Measurements from ENCODE around the gene FGGY. TPM values are rescaled to one million over a fixed set of nuclear protein-coding genes. Genes with fewer than 3 reads are reported as not detected.

FGGY gene
- total RNA-seq, 1 donor from 2014 or later = 72.2 TPM

GRCh38 chr1:59377350-59377904 is 80.5 kb downstream of the FGGY start:
- ATAC-seq (no peak), DNase-seq (ENCODE audit: low spot score) (no peak)

- DNase-seq (ENCODE audit: low spot score) (no peak), ATAC-seq (no peak)
Measured at GRCh38 chr1:59378621-59379370, 81.9 kb downstream of the FGGY start.

GRCh38 chr1:59379371-59379728 is 82.5 kb downstream of the FGGY start:
- ATAC-seq (no peak), DNase-seq (ENCODE audit: low spot score) (no peak)

- DNase-seq (ENCODE audit: low spot score) (no peak), ATAC-seq (peak; percentile 19)
Measured at GRCh38 chr1:59383963-59384362, 87.1 kb downstream of the FGGY start.

- DNase-seq (ENCODE audit: low spot score) = no peak
- no peak for ATAC-seq
Measured at GRCh38 chr1:59384443-59384842, 87.5 kb downstream of the FGGY start.

GRCh38 chr1:59388191-59388590 is 91.3 kb downstream of the FGGY start:
- ATAC-seq (no peak), DNase-seq (ENCODE audit: low spot score) (no peak)

- ATAC-seq (no peak), DNase-seq (ENCODE audit: low spot score) (no peak)
Measured at GRCh38 chr1:59389847-59390246, 93.0 kb downstream of the FGGY start.

- DNase-seq (ENCODE audit: low spot score) (no peak), ATAC-seq (no peak)
Measured at GRCh38 chr1:59390307-59390706, 93.4 kb downstream of the FGGY start.

GRCh38 chr1:59391212-59392179 is 94.6 kb downstream of the FGGY start:
- DNase-seq (ENCODE audit: low spot score) = no peak
- ATAC-seq = no peak

GRCh38 chr1:59393211-59394180 is 96.6 kb downstream of the FGGY start:
- DNase-seq (ENCODE audit: low spot score) (peak; percentile 77), ATAC-seq (peak; percentile 90)

- ATAC-seq (peak; percentile 53), DNase-seq (ENCODE audit: low spot score) (no peak)
Measured at GRCh38 chr1:59394706-59395425, 98.0 kb downstream of the FGGY start.

- no peak for DNase-seq (ENCODE audit: low spot score)
Measured at GRCh38 chr1:59396387-59396786, 99.5 kb downstream of the FGGY start.

GRCh38 chr1:59397139-59397858 is 100.4 kb downstream of the FGGY start:
- DNase-seq (ENCODE audit: low spot score) (no peak), ATAC-seq (no peak)

More at GRCh38 chr1:59396387-59396786, 99.5 kb downstream of the FGGY start:
- ATAC-seq = no peak

GRCh38 chr1:59399642-59400041 is 102.7 kb downstream of the FGGY start:
- ATAC-seq = no peak
- DNase-seq (ENCODE audit: low spot score) = no peak

- ATAC-seq = no peak
- no peak for DNase-seq (ENCODE audit: low spot score)
Measured at GRCh38 chr1:59401581-59401980, 104.7 kb downstream of the FGGY start.

GRCh38 chr1:59404796-59405195 is 107.9 kb downstream of the FGGY start:
- no peak for ATAC-seq
- DNase-seq (ENCODE audit: low spot score) = no peak

- no peak for DNase-seq (ENCODE audit: low spot score)
- peak; percentile 32 for ATAC-seq
Measured at GRCh38 chr1:59406437-59407164, 109.7 kb downstream of the FGGY start.

GRCh38 chr1:59408608-59409240 is 111.8 kb downstream of the FGGY start:
- DNase-seq (ENCODE audit: low spot score) (no peak), ATAC-seq (peak; percentile 49)
